Measurements from ENCODE around the gene GK.
"Not testable (repeated sequence)": the region's sequence is repeated elsewhere in the genome, so short reads cannot be mapped to it uniquely, and the experiment has no call there.

GK gene

DNA sequence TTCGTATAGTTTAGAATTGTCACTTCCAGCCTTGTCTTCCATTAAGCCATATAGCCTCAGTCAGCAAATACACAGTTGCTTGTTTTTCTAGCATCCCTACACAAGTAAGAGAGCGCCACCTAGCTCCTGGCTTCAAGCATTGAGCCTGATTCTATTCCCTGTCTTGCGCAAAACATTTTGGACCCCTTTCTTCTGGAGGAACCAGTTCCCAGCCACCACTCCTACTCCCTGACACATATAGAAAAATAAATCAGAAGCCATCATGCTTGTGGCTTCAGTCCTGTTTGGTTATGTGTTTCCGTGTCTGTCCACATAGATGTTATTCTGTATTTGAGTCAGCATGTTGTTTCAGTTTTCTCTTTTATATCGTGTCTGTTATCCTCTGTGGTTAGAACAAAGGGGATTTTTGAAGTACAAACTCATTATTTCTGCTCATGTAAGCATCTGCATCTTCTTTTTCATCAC, 59.9 kb downstream of the GK start:
- DNase-seq, result peak in 4 of 6 experiments; percentile 0 to 7 (median 2)

DNA sequence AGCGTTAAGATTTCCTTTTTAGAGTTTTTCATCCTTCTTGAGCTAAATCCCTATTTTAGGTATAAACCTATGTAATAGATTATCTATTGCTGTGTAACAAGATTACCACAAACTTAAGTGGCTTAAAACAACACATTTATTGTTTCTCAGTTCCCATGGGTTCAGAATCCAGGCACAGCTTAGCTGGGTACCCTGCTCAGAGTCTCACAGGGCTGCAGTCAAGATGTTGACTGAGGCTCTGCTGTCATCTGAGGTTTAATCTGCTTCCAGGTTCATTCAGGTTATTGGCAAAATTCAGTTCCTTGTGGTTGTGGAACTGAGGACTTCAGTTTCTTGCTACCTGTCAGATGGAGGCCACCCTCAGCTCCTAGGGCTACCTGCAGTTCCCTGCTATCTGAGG, 60.9 kb downstream of the GK start:
- DNase-seq, result no peak

DNA sequence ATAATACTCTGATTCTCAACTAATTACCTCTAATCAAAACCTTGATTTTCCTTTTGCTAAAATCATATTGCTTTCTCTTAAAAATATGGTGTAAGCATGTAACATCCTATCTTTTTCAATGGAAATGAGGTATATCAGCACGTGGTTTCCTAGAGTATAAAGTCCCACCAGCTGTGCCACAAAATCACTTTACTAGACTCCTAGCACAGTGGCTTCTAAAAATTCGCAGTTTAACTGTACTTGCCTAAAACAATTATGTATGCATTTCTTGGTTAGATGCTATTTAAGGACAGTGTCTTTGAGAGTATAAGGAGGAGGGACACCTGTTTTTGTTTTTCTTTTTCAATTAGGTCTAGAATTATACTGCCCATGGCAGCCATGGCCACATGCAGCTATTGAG, 62.8 kb downstream of the GK start:
- DNase-seq, result no peak

DNA sequence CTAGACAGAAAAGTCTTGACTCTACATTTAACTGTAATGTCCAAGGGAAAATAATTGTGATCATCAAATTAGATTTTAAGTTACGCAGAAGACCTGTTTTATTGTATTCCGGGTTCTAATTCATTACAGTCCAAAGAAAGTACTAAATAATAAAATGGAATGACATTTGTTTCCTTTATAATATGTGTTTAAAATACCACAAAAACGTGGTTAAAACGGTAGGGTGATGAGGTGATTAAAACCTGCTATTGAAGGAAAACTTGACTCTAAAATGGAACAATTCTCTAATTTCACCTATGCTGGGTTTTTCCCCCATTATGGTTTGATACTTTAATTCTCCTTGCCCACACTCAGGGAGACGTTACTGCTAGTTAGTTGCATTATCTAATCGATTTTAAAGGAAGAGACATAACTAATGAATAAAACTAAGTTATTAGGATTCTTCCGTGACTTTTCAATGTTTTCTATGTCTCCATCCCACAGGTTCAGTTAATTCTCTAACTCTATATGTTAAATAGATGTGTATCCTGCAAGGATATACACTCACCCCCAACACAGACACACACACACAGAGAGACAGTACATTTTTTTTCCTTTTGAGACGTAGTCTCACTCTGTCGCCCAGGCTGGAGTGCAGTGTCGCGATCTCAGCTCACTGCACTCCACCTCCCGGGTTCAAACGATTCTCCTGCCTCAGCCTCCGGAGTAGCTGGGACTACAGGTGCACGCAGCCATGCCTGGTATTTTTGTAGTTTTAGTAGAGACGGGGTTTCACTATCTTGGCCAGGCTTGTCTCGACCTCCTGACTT, 80.8 kb downstream of the GK start:
- no peak for DNase-seq

DNA sequence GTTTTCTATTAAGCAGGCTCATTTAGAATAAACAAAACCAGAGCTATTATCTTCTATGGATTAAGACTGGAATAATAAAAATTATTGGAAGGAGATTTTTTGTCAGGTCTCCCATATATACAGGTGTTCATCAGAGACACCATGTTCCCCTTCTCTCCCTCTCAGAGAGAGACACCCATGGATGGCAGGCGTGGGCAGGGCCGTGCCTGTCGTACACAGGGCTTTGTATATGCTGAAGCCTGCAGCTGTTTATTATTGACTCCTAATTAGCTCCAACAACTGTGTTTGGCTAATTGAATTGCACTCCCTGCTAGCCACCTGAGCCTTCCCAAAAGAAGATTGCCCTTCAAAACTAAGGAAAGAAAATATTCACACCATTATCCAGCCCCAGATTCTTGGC, 81.6 kb downstream of the GK start:
- no peak for DNase-seq

DNA sequence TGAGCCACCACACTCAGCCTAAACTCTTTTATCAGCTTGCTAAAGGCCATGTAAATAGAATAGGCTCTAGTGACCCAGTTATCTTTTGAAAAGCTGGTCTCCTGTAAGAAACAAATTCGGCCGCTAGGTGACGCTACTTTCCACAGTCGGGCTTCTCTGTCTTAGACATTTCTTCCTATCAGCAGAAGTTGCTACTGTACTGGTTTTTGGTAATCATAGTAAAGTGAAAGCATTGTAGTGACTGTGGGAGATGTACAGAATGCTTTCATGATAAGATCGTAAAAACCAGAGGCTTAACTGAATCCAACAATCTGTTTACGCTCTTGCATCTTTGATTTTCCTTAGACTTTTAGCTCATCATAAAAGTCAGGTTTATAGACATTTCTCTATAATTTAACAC, 82.6 kb downstream of the GK start:
- DNase-seq, result peak; percentile 26 to 67 (median 50)

DNA sequence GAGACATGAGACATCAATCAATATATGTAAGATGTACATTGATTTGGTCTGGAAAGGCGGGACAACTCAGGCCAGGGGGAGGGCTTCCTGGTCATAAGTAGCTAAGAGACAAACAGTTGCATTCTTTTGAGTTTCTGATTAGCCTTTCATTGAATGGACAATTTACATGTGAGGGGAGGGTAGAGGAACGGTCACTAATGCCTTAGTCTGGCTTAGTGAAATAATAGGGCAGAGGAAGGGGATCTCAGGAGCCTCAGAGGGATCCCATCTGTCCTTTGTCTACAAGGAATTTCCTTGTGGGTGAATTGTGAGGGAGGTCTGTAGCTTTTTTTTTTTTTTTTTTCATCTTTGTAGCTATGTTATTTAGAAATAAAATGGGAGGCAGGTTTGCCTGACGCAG, 88.3 kb downstream of the GK start:
- no peak for DNase-seq

DNA sequence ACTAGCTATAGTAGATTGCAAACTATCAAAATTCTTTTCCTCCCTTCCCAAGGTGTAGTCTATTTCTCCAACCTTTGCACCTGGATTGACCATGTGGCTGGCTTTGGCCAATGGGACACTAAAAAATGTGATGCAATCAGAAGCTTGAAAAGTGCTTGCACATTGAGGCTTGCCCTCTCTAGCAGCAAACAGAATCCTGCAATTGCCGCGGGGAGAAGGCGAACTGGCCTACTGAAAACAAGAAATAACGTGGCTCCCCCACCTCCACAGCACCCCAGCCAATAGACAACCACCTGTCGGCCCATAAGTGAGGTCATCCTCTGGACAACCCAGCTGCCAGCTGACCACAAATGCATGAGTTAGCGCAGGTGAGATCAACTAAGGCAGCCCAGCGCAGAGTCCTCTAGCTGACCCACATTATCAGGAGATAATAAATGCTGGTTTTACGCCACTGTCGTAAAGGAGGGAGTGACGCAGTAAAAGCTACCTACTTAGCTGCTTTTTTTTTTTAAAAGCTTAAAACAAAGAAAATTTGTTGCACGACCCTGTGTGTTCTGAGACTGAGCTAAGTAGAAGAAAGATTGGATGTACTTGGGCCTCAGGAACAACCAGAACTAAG, 95.2 kb downstream of the GK start:
- no peak for DNase-seq

DNA sequence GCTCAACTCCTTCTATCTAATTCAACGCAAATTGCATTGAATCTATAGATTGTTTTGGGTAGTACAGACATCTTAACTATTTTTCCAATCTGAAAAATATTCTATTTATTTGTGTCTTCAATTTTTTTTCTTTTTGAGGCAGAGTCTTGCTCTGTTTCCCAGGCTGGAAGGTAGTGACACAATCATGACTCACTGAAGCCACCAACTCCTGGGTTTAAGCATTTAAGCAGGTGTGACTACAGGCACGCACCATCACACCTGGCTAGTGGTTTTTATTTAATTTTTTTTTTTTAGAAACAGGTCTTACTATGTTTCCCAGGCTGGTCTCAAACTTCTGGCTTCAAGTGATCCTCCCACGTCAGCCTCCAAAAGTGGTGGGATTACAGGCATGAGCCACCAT, 98.3 kb downstream of the GK start:
- DNase-seq, result no peak

DNA sequence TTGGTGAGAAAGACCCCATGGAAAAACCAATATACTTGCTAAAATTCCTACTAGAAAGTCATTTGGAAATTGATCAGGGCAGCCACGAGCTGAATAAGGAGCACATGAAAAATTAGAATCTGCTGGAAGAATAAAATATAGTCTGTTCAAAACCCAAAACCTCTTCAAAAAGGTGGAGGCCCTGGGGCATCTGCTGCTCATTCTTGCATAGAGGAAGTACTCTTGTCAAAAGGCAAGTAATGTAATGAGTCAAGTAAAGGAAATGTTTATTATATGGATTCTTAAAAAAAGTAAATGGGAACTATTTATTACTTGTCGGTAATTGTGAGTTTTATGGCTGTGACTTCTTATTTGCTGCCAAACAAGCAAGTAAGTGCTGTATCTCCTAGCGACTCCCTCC, 109.5 kb downstream of the GK start:
- no peak for DNase-seq

DNA sequence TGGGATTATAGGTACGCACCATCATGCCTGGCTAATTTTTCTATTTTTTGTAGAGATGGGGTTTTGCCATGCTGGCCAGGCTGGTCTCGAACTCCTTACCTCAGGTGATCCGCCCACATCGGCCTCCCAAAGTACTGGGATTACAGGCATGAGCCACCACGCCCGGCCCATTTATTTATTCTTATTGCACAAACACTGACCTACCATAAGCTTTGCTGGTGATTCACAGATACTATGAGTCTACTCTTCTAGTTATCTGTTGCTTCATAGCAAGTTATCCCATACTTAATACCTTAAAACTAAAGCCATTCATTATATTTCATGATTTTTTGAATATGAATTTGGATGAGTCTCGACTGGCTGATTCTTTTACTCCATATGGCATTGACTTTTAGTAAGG, 120.5 kb downstream of the GK start:
- DNase-seq, result not testable (repeated sequence)

DNA sequence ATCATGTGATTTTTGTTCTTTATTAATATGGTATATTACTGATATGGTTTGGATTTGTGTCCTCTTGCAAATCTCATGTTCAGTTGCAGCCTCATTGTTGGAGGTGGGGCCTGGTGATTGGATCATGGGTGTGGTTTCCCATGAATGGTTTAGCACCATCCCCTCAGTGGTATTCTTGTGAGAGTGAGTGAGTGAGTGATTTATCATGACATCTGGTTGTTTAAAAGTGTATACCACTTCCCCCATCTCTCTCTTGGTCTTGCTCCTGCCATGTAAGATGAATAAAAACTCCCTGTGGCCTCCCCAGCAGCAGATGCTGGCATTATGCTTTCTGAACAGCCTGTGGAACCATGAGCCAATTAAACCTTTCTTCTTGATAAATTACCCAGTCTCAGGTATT, 124.4 kb downstream of the GK start:
- DNase-seq, result no peak

DNA sequence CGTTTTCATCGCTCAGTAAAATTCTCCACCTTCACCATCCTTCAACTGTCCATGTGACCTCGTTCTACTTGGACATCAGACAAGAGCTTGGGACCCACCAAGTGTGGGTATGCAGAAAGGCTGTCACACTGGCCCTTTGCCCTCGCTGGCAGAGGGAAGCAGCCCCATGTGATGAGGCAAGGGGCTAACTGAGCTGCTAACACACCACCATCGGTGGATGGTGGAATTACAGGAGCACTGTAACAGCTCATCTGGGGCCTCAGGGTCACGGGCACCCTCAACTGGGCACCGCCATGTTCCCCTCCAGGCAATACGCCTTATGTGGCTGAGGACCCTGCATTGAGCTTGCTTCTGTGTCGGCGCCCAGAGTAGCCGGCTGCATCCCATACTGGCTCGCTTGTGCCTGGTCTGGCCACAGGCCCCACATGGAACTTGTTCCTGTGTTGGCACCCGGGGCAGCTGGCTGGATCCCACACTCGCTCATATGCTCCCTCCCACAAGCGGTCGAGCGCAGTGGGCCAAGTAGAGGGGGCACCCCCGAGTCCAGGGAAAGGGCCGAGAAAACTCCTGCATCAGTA, 126.3 kb downstream of the GK start:
- no peak for DNase-seq
